Lower lobe of right lung (tissue), 2 donors: ENCODE measurements around the gene DNMBP. TPM values are rescaled to one million over a fixed set of nuclear protein-coding genes. Genes with fewer than 3 reads are reported as not detected.
"Not testable (repeated sequence)": the region's sequence is repeated elsewhere in the genome, so short reads cannot be mapped to it uniquely, and the experiment has no call there.

ENCODE experiments used
- ATAC-seq, 2 donors: fragments of 200-7000 bp; cut with Tn5 transposase; one replicate each; pipeline ENCODE4 v1.9.1; 2020 to 2022; ENCODE audit warnings: mild to moderate bottlenecking in 2 of 2, moderate library complexity in 2 of 2
- DNase-seq: peaks from one replicate; pipeline ENCODE4 v3.0.0-alpha.2; 2020
- H3K27ac ChIP-seq: fragments of 200-600 bp; one replicate; pipeline ENCODE4 v1.8.0; 2022
- H3K27me3 ChIP-seq: fragments of 200-600 bp; one replicate; pipeline ENCODE4 v1.8.0; 2022; ENCODE audit warnings: low read depth
- H3K36me3 ChIP-seq: fragments of 200-600 bp; one replicate; pipeline ENCODE4 v1.8.0; 2022; ENCODE audit warnings: mild to moderate bottlenecking
- H3K4me1 ChIP-seq: fragments of 200-600 bp; one replicate; pipeline ENCODE4 v1.8.0; 2022
- H3K4me3 ChIP-seq: fragments of 200-600 bp; one replicate; pipeline ENCODE4 v1.8.0; 2022; ENCODE audit warnings: mild to moderate bottlenecking
- H3K9me3 ChIP-seq: fragments of 200-600 bp; one replicate; pipeline ENCODE4 v1.8.0; 2022
- intact Hi-C: fragments of 100-400 bp; cut with DNase I; formaldehyde crosslinking; loops from one replicate; pipeline ENCODE4 v1.11.0; 2022
- total RNA-seq: library from RNA; stranded (reverse); fragmentation: NEBNext Ultra II Directional; extraction: Animal tissue kit (Norgen Biotek cat#: 25700); gene quantifications from one replicate; pipeline ENCODE4 v1.2.1, GENCODE V29; 2021
- TF ChIP-seq, protein P1 (sequence below): fragments of 200-600 bp; IDR thresholded peaks from one replicate; pipeline ENCODE4 v1.8.0; 2022; ENCODE audit warnings: antibody characterized with exemption, mild to moderate bottlenecking
- donor health status: DM: no; HTN: yes; CAD: no; lungs with severe emphysema.

The DNMBP gene
- total RNA-seq, 1 donor from 2014 or later = 13.7 TPM

DNA sequence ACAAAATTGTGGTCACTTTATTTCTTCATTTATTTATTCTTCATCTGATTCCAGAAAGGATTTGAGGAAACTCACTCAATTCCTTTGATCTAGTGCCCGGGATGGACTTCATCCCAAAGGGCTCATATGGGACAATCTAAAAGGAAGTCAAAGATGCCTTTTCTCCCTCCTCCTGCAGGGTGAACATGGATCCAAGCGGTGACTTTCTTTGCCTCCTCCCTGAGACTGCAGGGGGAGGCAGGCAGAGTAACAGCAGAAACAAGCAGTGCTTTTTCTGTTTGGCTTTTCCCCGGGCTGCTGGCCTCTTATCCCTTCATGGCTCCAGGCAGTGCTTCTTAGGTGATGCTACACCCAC, 10.0 kb upstream of the DNMBP start:
- H3K4me3 ChIP-seq = no peak overlapping the region
- H3K4me1 ChIP-seq = no peaks in the 10 kb centered on the region
- TF ChIP-seq, protein P1, sequence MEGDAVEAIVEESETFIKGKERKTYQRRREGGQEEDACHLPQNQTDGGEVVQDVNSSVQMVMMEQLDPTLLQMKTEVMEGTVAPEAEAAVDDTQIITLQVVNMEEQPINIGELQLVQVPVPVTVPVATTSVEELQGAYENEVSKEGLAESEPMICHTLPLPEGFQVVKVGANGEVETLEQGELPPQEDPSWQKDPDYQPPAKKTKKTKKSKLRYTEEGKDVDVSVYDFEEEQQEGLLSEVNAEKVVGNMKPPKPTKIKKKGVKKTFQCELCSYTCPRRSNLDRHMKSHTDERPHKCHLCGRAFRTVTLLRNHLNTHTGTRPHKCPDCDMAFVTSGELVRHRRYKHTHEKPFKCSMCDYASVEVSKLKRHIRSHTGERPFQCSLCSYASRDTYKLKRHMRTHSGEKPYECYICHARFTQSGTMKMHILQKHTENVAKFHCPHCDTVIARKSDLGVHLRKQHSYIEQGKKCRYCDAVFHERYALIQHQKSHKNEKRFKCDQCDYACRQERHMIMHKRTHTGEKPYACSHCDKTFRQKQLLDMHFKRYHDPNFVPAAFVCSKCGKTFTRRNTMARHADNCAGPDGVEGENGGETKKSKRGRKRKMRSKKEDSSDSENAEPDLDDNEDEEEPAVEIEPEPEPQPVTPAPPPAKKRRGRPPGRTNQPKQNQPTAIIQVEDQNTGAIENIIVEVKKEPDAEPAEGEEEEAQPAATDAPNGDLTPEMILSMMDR = no peak
- intact Hi-C loops = no loop called here
- H3K9me3 ChIP-seq = no peaks in the 10 kb centered on the region
- no peak for DNase-seq
- no peak for ATAC-seq
- no peaks in the 10 kb centered on the region for H3K27me3 ChIP-seq
- H3K36me3 ChIP-seq = no peaks in the 10 kb centered on the region
- H3K27ac ChIP-seq = no peak overlapping the region

DNA sequence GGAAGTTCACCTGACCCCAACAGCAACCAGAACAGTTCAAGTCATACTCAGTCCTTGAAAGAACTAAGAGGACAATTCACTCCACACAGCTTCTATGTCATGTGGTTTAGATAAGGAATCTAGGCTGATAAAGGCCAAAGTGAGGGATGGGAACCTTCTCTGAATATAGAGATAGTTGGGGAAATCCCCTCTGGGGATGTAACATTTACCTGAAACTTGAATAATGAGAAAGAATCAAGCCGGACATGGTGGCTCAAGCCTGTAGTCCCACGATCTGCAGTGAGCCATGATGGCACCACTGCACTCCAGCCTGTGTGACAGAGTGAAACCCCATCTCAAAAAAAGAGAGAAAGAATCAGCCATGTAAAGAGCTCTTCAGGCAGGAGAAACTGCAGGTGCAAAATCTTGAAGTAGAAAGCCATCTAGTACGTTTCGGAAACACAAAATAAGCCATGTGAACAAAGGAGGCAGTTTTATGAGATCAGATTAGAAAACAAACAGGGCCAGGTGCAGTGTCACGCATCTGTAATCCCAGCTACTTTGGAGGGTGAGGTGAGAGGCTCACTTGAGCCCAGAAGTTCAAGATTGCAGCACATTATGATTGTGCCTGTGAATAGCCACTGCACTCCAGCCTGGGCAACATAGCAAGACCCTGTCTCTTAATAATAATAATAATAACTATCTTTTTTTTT, 4.5 kb upstream of the DNMBP start:
- Histone ChIP-seq H3K27me3 (no peaks in the 10 kb centered on the region), H3K27ac (no peak overlapping the region), H3K4me1 (peaks cover under 1% of the 10 kb centered on the region), H3K9me3 (no peaks in the 10 kb centered on the region), H3K36me3 (no peaks in the 10 kb centered on the region), H3K4me3 (no peak overlapping the region)
- TF ChIP-seq, protein P1 = no peak
- ATAC-seq = no peak
- intact Hi-C loops = no loop called here
- DNase-seq = no peak

DNA sequence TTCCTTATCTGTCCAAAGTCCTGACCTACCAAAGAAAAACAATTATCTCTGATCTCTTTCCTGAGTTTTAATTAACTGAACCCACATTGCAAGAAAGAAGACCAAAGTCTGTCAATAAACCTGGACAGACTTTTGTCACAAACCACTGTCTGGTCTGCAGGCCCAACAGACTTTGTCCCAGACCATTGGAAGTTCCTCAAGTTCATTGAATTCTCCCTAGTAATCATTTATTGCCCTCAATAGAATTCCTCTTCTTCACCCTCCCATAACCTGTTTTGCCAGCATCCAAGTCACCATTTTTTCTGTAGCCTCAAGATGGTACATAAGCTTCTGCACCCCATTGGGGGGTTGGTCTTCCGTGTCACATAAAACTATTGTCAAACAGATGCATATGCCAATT, 3.9 kb upstream of the DNMBP start:
- TF ChIP-seq, protein P1 = no peak
- H3K9me3 ChIP-seq = no peaks in the 10 kb centered on the region
- H3K27ac ChIP-seq = no peak overlapping the region
- peaks cover 7% of the 10 kb centered on the region for H3K4me1 ChIP-seq
- DNase-seq (no peak), ATAC-seq (no peak)
- no peaks in the 10 kb centered on the region for H3K27me3 ChIP-seq
- no peak overlapping the region for H3K4me3 ChIP-seq
- no peaks in the 10 kb centered on the region for H3K36me3 ChIP-seq
- intact Hi-C loops = no loop called here

DNA sequence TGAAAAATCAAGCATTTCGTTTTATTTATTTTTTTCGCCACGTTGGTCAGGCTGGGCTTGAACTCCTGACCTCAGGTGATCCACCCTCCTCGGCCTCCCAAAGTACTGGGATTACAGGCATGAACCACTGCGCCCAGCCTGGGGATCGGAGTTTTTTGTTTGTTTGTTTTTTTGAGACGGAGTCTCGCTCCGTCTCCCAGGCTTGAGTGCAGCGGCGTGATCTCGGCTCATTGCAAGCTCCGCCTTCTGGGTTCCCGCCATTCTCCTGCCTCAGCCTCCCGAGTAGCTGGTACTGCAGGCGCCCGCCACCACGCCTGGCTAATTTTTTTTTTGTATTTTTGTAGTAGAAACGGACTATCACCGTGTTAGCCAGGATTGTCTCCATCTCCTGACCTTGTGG, 2.2 kb upstream of the DNMBP start:
- H3K27ac ChIP-seq, intact Hi-C loops, H3K4me3 ChIP-seq, H3K9me3 ChIP-seq, DNase-seq, ATAC-seq, H3K27me3 ChIP-seq, H3K36me3 ChIP-seq: not testable (repeated sequence)
- H3K4me1 ChIP-seq = peaks cover 23% of the 10 kb centered on the region

DNA sequence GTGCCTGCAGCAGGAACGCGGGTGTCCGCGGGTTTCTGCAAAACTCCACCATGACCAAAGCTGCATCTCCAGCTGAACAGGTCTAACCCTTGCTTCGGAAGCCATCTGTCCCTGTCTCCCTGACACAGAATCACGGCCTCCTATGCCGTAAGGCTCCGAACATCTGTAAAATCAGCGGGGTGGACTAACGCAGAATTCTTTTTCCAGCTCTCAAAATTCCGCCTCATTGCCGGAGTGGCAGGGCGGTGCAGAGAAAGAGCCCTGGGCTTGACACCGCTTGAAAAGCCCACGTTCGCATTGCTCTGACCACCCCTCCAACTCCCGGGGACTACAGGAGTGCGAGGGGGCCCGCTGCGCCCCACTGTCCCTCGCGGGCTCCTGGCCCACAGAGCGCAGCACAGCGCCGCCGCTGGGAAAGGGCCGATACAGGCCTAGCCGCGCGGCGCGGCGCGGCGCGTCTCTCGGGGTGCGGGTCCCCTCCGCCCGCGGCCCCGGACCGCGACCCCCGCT, 409 bp downstream of the DNMBP start:
- Histone ChIP-seq H3K9me3 (no peaks in the 10 kb centered on the region), H3K27ac (peak overlapping the region; percentile 82), H3K4me3 (peak overlapping the region; percentile 82), H3K27me3 (no peaks in the 10 kb centered on the region), H3K4me1 (peaks cover 43% of the 10 kb centered on the region), H3K36me3 (no peaks in the 10 kb centered on the region)
- DNase-seq = peak; percentile 75
- intact Hi-C loops = no loop called here
- TF ChIP-seq, protein P1 = peak; percentile 26
- ATAC-seq = peak; percentile 84 to 86

DNA sequence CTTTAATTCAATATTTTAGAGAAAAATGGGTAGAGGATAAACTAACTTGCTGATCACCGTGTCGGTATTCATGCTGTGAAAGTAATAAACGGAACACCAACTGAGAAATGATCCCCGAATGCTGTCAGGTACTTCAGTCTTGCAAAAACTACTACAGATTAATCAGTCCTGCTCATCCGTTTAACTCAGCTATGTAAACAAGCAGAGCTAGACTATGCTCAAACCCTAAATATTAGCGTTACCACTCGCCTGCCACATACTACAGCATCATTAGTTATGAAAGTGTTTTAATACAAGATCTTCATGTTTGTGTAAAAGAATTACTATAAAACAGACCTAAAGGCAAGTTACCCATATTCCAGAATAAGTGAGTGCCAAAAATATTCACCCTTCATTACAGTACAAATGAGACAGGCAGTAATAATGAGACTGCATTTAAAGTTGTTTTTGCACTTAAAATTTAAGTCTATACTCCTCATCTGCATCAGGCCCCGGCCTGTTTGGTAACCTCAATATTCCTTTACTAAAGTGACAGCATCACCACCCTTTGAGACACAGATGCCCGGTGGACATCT, 952 bp downstream of the DNMBP start:
- no peaks in the 10 kb centered on the region for H3K36me3 ChIP-seq
- peak overlapping the region; percentile 82 for H3K27ac ChIP-seq
- no peak for ATAC-seq
- peaks cover 43% of the 10 kb centered on the region for H3K4me1 ChIP-seq
- no peaks in the 10 kb centered on the region for H3K27me3 ChIP-seq
- TF ChIP-seq, protein P1 = no peak
- no peak for DNase-seq
- H3K4me3 ChIP-seq = peak overlapping the region; percentile 82
- intact Hi-C loops = no loop called here
- no peaks in the 10 kb centered on the region for H3K9me3 ChIP-seq
